ENCODE data around the gene ENPP1.
"Not testable (repeated sequence)": the region's sequence is repeated elsewhere in the genome, so short reads cannot be mapped to it uniquely, and the experiment has no call there.

DNA sequence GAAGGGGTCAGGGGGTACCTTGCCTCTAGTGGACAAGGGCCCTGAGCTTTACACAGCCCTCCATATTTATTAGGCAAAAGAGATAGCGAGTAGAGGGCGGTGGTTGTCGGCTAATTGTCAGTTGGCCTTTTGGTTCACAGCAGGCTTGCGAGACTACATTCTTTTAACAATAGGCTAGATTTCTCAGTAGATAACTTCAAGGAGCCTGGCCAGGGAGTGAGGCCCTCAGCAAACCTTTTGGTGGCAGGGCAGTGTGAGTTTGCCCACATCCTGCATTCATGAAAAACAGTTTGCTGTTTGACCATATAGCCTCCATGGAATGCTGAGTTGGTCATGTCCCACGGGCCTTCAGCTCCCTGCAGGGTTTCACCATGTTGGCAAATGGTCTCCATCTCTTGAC, 51.8 kb downstream of the ENPP1 start:
- not testable (repeated sequence) for TF ChIP-seq CSDC2 (CRISPR knock-in tag; IDR thresholded peaks at IDR 0.05)
- TF ChIP-seq, protein P1, sequence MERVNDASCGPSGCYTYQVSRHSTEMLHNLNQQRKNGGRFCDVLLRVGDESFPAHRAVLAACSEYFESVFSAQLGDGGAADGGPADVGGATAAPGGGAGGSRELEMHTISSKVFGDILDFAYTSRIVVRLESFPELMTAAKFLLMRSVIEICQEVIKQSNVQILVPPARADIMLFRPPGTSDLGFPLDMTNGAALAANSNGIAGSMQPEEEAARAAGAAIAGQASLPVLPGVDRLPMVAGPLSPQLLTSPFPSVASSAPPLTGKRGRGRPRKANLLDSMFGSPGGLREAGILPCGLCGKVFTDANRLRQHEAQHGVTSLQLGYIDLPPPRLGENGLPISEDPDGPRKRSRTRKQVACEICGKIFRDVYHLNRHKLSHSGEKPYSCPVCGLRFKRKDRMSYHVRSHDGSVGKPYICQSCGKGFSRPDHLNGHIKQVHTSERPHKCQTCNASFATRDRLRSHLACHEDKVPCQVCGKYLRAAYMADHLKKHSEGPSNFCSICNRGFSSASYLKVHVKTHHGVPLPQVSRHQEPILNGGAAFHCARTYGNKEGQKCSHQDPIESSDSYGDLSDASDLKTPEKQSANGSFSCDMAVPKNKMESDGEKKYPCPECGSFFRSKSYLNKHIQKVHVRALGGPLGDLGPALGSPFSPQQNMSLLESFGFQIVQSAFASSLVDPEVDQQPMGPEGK (CRISPR knock-in tag; IDR thresholded peaks at IDR 0.05; ENCODE audit: borderline replicate concordance): not testable (repeated sequence)

All from SK-N-SH treated with all-trans-retinoic acid at 6 μM for 48 hours (cell line).